HG03558 (cell line): Measurements from ENCODE around the gene PFN3.
A peak's percentile ranks its signal among the peaks of the same experiment; 100 is the strongest.

Source experiments
- ATAC-seq: cut with Tn5 transposase; IDR thresholded peaks from one replicate; pipeline ENCODE4 v1.9.1; 2021; ENCODE audit warnings: moderate number of reproducible peaks; ENCODE audit not compliant: unreplicated experiment; ENCODE audit errors: extremely low read depth

The PFN3 gene

DNA sequence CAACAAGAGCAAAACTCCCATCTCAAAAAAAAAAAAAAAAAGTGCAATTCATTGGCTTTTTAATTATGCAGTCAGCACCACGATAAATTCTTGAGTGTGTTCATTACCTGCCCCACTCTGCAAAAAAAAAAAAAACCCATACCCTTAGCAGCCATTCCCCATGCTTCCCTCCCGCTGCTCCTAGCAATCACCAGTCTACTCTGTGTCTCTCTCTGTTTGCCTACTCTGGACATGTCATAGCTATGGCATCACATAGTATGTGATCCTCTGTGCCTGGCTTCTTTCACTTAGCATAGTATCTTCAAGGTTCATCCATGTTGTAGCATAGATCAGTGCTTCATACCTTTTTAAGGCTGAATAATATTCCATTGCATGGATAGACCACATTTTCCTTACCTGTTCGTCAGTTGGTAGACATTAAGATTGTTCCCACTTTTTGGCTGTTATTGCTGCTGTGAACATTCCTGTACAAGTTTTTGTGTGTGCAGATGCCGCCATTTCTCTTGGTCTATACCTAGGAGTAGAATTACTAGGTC, 39.1 kb upstream of the PFN3 start:
- ATAC-seq: no peak

DNA sequence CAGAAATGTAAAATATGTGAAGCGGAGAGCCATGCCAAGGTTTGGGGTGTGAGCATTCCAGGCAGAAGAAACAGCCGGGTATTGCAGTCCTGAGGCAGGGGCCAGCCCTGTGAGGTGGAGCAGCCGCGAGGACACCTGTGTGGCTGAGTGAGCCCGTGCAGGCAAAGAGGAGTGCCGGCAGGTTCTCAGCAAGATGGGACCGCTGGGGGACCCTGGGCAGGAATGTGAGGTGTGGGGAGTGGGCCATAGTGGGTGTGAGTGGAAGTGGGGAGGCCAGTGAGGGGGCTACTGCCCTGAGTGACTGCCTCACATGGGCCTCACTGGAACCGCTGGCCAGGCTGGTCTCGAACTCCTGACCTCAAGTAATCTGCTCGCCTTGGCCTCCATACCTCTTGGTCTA, 38.0 kb upstream of the PFN3 start:
- no peak for ATAC-seq

DNA sequence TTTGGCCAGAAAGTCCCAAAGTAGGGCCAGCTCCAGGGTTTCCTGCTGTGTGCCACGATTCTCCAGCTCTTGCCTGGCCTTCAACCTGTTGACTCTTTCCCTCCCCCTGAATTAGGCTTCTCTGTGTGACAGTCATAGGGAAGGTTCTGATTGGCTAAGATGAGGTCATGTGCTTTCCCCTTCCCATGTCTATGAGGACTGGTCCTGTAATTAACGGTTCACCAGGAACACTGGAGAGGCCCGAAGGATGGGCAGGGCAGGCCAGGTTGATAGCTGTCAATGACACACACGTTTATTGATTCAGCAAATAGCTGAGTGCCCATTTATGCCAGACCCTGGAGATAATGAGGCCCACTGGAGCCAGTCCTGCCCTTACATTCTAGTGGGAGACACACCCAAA, 37.2 kb upstream of the PFN3 start:
- ATAC-seq: no peak

GRCh38 chr5:177435847-177436536, 35.5 kb upstream of the PFN3 start:
- no peak for ATAC-seq

DNA sequence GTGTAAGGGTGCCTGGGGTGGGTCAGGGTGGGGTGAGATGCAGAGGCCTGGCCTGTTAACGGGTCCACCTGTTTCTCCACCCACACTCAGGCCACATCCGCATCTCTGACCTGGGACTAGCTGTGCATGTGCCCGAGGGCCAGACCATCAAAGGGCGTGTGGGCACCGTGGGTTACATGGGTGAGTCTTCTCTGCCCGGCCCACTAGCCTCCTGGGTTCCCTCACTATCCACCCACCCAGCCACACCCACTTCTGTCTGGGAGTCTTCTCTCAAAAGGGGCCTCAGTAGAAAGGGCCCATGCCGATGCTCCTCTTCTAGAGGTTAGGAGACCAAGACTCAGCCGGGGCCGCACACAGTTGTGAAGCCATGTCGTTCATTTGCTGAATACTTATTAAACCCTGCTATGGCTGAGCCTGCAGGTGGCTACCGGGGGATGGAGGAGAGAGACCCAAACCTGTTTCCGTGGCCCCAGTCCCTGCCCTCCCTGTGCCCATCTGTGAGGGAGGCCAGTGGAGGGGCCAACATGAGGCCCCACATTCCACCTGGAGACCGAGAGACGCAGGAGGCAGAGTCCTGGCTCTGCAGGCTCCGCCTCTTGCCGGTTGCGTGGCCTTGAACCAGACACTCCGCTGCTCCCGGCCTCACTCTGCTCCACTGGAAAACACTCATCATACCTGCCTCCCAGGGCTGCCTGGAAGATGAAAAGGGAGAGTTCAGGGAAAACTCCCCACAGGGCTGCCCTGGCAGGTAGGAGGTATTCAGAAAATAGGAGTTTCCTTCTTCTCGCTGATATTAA, 34.7 kb upstream of the PFN3 start:
- ATAC-seq: no peak

DNA sequence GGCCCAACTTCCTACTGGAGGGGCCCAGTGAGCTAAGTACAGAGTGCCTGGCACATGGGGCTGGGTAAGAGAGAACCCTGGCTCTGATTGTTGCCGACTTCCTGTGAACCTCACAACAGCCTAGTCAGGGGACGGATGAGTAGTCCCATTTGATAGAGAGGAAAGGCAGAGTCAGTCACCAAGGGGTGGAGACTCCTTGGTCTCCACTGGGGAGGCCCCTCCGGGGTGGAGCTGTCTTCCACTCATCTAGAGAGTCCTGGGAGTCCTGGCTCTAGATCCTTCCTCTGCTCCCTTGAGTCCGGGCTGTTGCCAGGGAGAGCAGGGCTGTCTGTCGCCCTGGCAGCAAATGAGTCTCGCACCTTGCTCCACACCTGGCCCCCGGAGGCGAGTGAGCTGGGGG, 34.0 kb upstream of the PFN3 start:
- ATAC-seq: no peak

GRCh38 chr5:177433658-177434217, 33.3 kb upstream of the PFN3 start:
- no peak for ATAC-seq

GRCh38 chr5:177432839-177433657, 32.6 kb upstream of the PFN3 start:
- no peak for ATAC-seq

DNA sequence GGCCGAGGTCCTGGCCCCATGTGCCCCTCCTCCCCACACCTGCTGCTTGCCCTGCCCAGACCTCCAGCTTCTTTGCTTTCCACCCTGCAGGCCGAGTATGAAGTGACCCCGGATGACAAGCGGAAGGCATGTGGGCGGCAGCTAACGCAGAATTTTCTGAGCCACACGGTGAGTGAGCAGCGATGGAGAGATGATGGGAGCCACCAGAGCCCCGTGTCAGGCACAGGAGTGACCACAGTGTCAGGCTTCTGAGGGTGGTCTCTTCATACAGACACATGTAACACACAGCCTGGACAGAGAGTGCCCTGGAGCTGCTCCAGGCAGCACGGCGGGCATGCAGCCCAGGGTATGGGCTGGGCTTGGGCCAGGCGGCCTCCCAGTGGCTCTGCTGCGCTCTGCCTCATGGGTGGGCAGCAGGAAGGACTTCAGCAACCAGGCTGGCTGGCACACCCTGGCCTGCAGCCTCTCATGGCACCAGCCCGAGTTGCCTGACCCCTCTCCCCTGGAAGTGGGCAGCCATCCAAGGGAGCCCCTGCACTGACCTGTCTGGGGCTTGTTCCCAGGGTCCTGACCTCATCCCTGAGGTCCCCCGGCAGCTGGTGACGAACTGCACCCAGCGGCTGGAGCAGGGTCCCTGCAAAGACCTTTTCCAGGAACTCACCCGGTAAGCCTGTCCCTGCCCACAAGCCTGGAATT, 31.8 kb upstream of the PFN3 start:
- ATAC-seq: no peak

DNA sequence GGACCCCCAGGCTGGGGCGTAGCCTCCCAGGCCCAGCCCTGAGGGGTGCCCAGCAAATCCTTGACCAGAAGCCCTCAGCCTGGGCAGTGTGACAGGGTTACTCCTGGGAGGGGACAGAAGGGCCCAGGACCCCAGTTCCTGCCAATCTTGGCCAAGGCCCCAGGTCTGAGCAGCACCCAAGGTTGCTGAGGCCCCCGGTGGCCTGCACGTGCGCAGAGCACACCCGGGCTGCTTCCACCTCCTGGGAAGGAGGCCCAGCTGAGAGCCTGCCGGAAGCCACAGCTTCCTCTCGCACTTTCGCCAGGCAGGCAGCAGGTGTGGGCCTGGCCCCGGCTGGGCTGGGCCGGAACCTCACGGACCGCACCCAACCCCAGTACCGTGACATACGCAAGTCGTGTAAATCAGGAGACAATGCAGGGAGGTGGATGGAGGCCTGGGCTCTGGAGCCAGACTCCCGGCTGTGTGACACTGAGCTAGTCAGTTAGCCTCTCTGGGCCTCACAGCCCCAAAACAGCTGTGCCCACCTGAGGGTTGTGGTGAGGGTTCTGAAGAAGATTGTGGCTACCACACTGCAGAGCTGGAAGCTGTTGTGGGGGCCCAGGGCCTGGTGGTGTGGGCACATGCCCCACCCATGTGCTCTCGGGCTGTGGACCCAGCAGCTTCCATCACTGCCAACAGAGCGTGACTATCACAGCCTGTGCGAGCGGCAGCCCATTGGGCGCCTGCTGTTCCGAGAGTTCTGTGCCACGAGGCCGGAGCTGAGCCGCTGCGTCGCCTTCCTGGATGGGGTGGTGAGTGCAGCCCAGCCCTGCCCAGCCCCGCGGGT, 31.1 kb upstream of the PFN3 start:
- ATAC-seq: peak; percentile 26

- ATAC-seq: no peak
Observed at GRCh38 chr5:177430972-177431316, 30.5 kb upstream of the PFN3 start.

DNA sequence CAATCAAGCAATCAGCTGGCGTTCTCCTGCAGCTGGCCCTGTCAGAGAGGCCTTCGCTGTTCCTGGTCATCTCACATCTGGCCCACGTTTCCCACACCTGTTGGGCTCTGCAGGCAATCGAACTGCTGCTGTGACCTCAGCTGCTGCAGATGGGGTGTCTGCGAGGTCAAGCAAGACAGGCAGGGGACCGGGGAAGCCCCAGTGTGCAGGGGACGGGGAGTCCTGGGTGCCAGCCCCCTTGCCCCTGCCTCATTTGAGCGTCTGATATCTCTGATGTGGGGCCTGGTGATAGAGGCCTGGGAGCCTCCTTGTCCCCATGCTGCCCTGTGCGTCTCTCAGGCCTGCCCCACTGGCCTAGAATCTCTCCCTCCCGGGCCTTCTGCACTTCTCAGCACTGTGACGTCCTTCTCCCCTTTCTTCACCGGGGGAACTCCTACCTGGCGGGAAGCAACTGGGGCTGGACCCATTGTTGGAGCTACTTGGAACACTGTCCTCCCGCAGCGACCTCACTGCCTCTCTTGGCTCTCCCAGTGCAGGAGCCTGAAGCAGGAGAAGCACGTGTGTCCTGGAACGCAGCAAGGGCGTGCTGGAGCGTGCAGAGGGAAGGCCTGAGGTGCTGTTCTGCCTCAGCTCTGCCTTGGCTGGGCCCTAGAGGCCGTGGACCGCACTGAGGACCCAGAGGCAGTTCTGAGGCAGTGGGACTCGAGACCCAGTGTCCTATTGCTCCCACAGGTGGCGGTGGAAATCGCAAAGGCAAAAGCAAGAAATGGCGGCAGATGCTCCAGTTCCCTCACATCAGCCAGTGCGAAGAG, 29.9 kb upstream of the PFN3 start:
- ATAC-seq: no peak

GRCh38 chr5:177429248-177430040, 29.0 kb upstream of the PFN3 start:
- ATAC-seq: no peak

DNA sequence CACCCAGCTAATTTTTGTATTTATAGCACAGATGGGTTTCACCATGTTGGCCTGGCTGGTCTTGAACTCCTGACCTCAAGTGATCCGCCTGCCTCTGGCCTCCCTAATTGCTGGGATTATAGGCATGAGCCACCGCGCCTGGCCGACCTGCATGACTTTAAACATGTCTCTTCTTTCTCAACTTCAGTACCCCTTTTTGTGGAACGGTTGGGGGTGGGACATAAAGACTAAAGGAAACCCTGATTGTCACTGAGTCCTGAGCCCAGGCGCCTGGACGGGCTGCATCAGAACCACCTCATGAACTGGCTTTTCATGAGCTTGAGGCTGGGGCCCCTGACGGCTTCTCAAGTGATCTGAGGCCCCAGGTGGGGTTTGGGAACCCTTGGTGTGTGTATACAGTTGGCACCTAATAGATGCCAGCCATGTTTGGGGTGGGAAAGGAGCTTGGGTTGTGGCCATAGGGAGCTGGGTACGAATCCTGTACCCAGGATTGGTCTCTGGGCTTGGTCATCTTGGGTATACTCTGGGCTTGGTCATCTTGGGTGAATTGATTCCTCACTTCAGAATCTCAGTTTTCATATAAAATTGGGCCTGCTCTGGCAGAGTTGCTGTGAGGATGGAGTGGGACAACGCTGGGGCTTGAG, 28.2 kb upstream of the PFN3 start:
- ATAC-seq: no peak

DNA sequence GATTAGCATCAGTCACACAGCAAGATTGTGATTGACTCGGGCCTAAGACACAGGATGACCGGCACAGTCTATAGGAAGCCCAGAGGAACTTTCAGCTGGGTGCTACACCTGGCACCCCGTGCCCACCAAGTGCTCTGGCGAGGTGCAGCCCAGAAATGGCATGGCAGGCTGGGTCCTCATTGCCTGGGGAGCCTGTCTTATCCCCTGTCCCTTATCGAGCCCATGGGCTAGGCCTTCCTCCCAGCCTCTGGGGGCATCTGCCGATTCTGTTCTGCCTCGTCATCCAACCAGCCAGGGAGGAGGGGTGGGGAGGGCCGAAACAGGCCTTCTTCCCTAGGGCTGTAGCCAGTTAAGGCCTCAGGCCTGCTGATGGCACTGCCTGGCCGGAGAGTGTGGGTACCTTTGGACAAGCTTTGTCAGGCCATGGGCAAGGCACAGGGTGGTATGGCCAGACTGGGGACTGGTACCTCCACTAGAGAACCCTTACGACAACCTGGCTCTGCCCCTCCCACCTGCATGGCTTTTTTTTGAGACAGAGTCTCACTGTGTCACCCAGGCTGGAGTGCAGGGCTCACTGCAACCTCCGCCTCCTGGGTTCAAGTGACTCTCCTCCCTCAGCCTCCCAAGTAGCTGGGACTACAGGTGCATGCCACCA, 27.6 kb upstream of the PFN3 start:
- ATAC-seq: no peak

- no peak for ATAC-seq
Observed at GRCh38 chr5:177427211-177427822, 26.9 kb upstream of the PFN3 start.
